Stimulated activated CD8-positive, alpha-beta memory T cell treated with anti-CD3 and anti-CD28 coated beads, Interleukin-7, amount 100 ng/mL, for 48 hours (primary cell): ENCODE measurements around the gene TRAPPC10.
"Not testable (repeated sequence)": the region's sequence is repeated elsewhere in the genome, so short reads cannot be mapped to it uniquely, and the experiment has no call there.

Source experiments
- DNase-seq, 2 donors: peaks; one replicate each; pipeline ENCODE4 v3.0.0-alpha.2; 2020; ENCODE audit warnings: low read depth in 1 of 2; ENCODE audit errors: extremely low read depth in 1 of 2

Gene TRAPPC10

GRCh38 chr21:44134732-44135131 lies 122.6 kb downstream of the TRAPPC10 start:
- DNase-seq: not testable (repeated sequence)

DNA sequence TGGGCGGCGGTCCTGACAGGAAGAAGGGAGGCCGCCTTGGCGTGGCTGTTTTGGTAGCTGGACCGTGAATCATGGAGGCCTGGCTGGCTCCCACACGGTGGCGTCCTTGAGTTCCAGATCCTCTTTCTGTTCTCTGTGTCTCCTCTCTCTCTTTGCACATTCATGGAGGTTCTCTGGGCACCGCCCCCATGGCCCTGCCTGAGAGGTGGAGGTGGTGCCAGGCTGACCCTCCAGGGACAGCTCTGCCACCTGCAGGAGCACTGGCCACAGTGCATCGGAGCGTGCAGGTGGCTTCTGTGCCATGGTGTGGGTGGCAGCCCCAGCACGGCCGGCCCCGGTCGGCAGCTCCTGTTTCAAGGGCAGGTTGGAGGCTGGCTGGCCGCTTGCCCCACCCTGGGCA lies 125.9 kb downstream of the TRAPPC10 start:
- DNase-seq: not testable (repeated sequence)

DNA sequence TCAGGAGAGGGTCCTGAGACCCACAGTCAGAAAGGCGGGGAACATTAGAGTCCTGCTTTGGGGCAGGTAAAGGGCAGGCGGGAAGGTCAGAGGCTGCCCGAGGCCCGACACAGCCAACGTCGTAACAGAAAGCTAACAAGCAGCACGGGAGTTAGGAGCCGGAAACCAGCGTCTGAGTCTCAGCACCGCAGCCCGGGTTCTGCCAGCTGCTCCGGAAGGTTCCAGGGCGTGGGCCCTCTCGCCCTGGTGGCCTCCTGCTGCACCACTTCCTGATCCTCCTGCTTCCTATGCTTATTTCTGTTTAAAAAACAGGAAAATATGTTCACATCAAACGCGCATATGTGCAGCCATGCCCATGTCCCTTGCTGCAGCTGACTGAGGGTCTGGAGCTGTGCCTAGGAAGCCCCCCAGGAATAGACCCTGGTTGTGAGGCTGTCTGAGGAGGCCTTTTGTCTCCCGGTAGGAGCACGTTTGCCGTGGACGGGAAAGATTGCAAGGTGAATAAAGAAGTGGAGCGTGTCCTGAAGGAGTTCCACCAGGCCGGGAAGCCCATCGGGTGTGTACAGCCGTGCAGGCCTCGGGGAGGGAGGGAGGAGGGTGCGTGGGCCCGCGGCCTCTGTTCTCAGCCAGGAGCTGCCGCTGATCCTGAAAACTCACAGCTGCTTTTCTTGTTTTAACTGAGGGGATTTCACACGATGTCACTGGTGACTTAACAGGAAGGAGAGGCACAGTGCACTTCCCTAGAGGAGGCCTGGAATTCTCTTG lies 127.9 kb downstream of the TRAPPC10 start:
- not testable (repeated sequence) for DNase-seq

DNA sequence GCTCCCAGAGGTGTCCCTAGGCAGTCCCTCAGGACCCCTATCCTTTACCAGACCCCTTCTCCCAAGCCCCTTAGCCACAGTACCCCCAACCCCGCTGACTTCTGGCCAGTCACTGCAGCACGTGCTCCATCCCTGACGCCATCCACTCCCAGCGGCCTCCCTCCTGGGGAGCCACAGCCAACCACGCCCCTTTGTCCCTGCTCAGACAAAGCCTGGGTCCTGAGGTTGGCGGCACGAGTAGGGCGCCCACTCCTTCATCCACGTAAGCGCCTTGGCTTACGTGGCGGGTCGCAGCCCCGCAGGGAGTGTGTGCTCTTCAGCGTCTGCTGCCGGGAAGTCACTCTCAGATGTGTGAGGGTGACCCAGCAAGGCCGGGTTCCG lies 128.4 kb downstream of the TRAPPC10 start:
- DNase-seq: not testable (repeated sequence)

- DNase-seq: not testable (repeated sequence)
These were observed 130.4 kb downstream of the TRAPPC10 start for GRCh38 chr21:44142470-44142869.

- not testable (repeated sequence) for DNase-seq
These were observed 131.3 kb downstream of the TRAPPC10 start for GRCh38 chr21:44143380-44143779.

DNA sequence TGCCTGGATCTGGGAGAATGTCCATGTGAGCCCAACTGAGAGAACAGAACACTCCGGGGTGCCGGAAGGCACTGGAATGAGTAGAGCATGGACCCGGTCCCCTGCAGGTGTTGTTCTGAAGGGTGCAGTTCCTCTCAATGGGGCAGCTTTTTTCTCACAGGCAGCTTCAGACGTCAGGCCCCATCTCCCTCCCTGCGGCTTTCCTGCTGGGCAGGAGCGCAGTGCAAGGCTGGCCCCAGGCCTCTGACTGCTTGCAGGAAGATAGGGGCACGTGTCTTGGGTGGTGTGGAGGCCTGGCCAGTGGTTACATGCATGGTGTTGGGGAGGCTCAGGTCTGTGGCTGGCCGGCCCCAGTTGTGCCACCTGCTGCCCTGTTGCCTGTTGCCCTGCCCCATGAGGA lies 131.9 kb downstream of the TRAPPC10 start:
- not testable (repeated sequence) for DNase-seq

DNA sequence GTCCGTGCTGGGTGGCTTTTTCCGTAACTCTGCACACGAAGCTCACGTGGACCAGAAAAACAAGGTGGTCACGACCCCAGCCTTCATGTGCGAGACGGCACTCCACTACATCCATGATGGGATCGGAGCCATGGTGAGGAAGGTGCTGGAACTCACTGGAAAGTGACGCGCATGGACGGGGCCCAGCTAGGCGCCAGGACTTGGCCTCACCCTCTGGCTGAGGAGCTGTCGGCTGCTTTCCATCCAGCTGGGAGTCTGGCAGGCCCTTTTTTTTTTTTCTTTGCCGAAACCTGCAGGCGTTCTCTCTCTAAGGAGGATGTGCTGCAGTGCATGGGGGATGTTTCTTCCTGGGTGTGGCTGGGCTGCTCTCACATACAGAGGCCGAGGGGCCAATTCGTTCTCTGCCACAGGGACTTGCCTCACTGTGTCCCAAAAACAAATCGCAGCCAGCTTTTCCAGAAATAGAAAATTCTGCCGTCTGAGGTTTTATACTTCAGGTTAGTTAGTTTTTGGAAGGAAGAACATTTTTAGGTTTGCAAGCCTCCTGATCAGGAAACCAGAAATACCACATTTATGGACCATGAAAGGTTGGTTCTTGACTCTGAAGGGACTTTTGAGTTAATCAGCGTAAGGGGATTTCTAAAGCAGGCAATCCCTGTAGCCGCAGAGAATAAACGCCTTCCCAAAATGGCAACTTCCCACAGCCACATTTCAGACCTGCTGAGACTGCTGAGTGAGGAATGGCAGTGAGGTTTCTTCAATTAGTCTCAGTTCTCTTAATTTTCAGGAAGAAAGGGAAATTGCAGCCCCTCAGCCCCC lies 132.9 kb downstream of the TRAPPC10 start:
- DNase-seq: not testable (repeated sequence)

GRCh38 chr21:44145616-44146015 lies 133.5 kb downstream of the TRAPPC10 start:
- not testable (repeated sequence) for DNase-seq

DNA sequence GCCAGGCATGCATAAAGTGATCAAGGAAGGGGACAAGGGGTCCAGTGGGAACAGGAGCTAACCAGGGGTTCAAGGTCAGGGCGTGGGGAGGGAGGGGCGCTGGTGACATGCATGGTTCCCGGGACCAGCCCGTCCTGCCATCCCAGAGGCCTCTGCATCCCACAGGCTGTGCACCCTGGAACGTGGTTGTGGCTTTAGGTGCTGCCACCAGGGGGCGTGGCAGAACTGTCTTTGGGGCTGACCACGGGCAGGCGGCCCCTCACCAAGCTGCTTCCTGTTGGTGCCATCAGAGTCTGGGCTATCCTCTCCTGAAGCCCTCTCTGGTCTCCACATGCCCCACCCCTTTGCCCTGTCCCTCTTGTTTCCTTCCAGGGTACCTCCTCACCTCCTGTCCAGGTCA lies 135.0 kb downstream of the TRAPPC10 start:
- not testable (repeated sequence) for DNase-seq

- not testable (repeated sequence) for DNase-seq
These were observed 138.1 kb downstream of the TRAPPC10 start for GRCh38 chr21:44150255-44150654.

- DNase-seq: not testable (repeated sequence)
These were observed 141.2 kb downstream of the TRAPPC10 start for GRCh38 chr21:44153214-44153888.

DNA sequence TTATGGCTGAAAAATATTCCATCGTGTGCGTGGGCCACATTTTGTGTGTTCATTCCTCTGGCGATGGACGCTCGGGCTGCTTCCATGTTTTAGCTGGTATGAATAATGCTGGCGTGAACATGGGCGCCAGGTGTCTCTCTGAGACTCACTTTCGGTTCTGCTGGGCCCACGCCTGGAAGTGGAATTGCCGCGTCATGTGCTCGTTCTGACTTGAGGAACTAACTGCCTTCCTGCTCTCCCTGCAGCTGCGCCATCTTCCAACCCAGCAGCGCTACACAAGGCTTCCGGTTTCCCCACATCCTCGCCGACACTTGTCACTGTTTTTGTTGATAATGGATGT lies 141.8 kb downstream of the TRAPPC10 start:
- DNase-seq: peak in 1 of 2 donors; percentile 43

- DNase-seq: not testable (repeated sequence)
These were observed 142.7 kb downstream of the TRAPPC10 start for GRCh38 chr21:44154816-44155230.

GRCh38 chr21:44155231-44155993 lies 143.3 kb downstream of the TRAPPC10 start:
- DNase-seq: peak in 1 of 2 donors; percentile 51

- not testable (repeated sequence) for DNase-seq
These were observed 143.9 kb downstream of the TRAPPC10 start for GRCh38 chr21:44155994-44156380.
